Keratinocyte (primary cell): ENCODE measurements around the gene HOXD8. TPM values are rescaled to one million over a fixed set of nuclear protein-coding genes. Genes with fewer than 3 reads are reported as not detected.

Experiments used
- DNase-seq: peaks from one replicate; pipeline ENCODE4 v3.0.0-alpha.2; 2011; ENCODE audit warnings: low read depth, missing footprints, low spot score
- FAIRE-seq: peaks from 2 replicates; lab custom pipeline; 2011; peaks lifted over from hg19 to GRCh38; lab: Jason Lieb, UNC
- H2AFZ ChIP-seq: 2 replicates; pipeline ENCODE4 v1.6.0; 2012; ENCODE audit warnings: low read length, control low read depth, inconsistent platforms; ENCODE audit not compliant: control insufficient read depth
- H3K27ac ChIP-seq: 2 replicates; pipeline ENCODE4 v1.5.1; 2011; ENCODE audit warnings: low read length; ENCODE audit not compliant: control insufficient read depth, insufficient read depth
- H3K27me3 ChIP-seq: 3 replicates; pipeline ENCODE4 v1.6.0; 2011; ENCODE audit warnings: low read length; ENCODE audit not compliant: control insufficient read depth, insufficient read depth; ENCODE audit errors: extremely low read depth
- H3K36me3 ChIP-seq, 2 experiments: 2 replicates in 1 of 2; 3 replicates in 1 of 2; pipeline ENCODE4 v1.5.1; 2011; ENCODE audit warnings: low read length in 2 of 2, mild to moderate bottlenecking in 1 of 2; ENCODE audit not compliant: control insufficient read depth in 2 of 2, insufficient read depth in 2 of 2; ENCODE audit errors: extremely low read depth in 1 of 2
- H3K4me1 ChIP-seq: 3 replicates; pipeline ENCODE4 v1.5.1; 2011; ENCODE audit warnings: low read length; ENCODE audit not compliant: control insufficient read depth, insufficient read depth; ENCODE audit errors: extremely low read depth
- H3K4me2 ChIP-seq: 3 replicates; pipeline ENCODE4 v1.6.0; 2011; ENCODE audit warnings: low read depth, low read length; ENCODE audit not compliant: control insufficient read depth, insufficient read depth; ENCODE audit errors: extremely low read depth
- H3K4me3 ChIP-seq, 3 experiments: fragments of 200-600 bp in 1 of 3; sonication (generic) in 1 of 3; 2 replicates in 2 of 3; 3 replicates in 1 of 3; pipeline ENCODE4 v1.5.1; 2011 to 2016; ENCODE audit warnings: low read length in 3 of 3, mild to moderate bottlenecking in 3 of 3, control low read depth in 2 of 3, inconsistent platforms in 1 of 3, low read depth in 1 of 3, mixed read lengths in 1 of 3, mixed run types in 1 of 3, moderate library complexity in 1 of 3; ENCODE audit not compliant: control insufficient read depth in 2 of 3, insufficient read depth in 2 of 3; ENCODE audit errors: extremely low read depth in 1 of 3
- H3K79me2 ChIP-seq: 2 replicates; pipeline ENCODE4 v1.6.0; 2012; ENCODE audit warnings: low read length; ENCODE audit not compliant: control insufficient read depth, insufficient read depth
- H3K9ac ChIP-seq: 3 replicates; pipeline ENCODE4 v1.6.0; 2011; ENCODE audit warnings: low read length; ENCODE audit not compliant: control insufficient read depth, insufficient read depth; ENCODE audit errors: extremely low read depth
- H3K9me1 ChIP-seq: 3 replicates; pipeline ENCODE4 v1.6.0; 2011; ENCODE audit warnings: low read length; ENCODE audit not compliant: control insufficient read depth, insufficient read depth; ENCODE audit errors: extremely low read depth
- H3K9me3 ChIP-seq: 2 replicates; pipeline ENCODE4 v1.5.1; 2012; ENCODE audit warnings: low read depth, low read length; ENCODE audit not compliant: control insufficient read depth
- H4K20me1 ChIP-seq: 3 replicates; pipeline ENCODE4 v1.6.0; 2011; ENCODE audit warnings: low read length; ENCODE audit not compliant: control insufficient read depth, insufficient read depth; ENCODE audit errors: extremely low read depth
- EZH2 ChIP-seq: IDR thresholded peaks from one replicate; pipeline ENCODE4 v1.6.1; 2012; ENCODE audit warnings: inconsistent platforms, mild to moderate bottlenecking, low read length, moderate library complexity
- dilution Hi-C: fragments of 300-500 bp; cut with MboI; formaldehyde crosslinking; loops from one replicate; pipeline ENCODE4 v1.7.0; 2020; ENCODE audit warnings: low sequenced_read_pairs; ENCODE audit not compliant: extremely low pct_ligation_motif_present
- polyA plus RNA-seq, 5 experiments: library from polyadenylated mRNA; depleted of rRNA in 3 of 5; stranded (reverse) in 3 of 5; stranded (forward) in 1 of 5; unstranded in 1 of 5; fragments of >200 nt; gene quantifications; 1 replicate in 1 of 5; 2 replicates in 3 of 5; 3 replicates in 1 of 5; pipeline versions ENCODE4 v1.2.1 to v1.2.3, GENCODE V29; 2011 to 2012; ENCODE audit warnings: missing spikeins in 2 of 5, low read depth in 1 of 5, low replicate concordance in 1 of 5
- TF ChIP-seq, protein P1 (sequence below), 3 experiments: IDR thresholded peaks in 1 of 3; conservative IDR thresholded peaks in 1 of 3; optimal IDR thresholded peaks in 1 of 3; 2 replicates in 2 of 3; 3 replicates in 1 of 3; pipeline versions ENCODE3 to v1.5.1; 2011; ENCODE audit warnings: low read length in 3 of 3, mild to moderate bottlenecking in 3 of 3, moderate library complexity in 2 of 3, control low read depth in 1 of 3, inconsistent platforms in 1 of 3; ENCODE audit not compliant: insufficient read depth in 2 of 3; ENCODE audit errors: extremely low read depth in 1 of 3

HOXD8 gene
- polyA plus RNA-seq, 1 donor (not counting 4 experiments of a cell fraction or from before 2014, with no cell fraction given): not detected

GRCh38 chr2:176088048-176088936 lies 41.2 kb upstream of the HOXD8 start:
- Histone ChIP-seq H3K79me2 (no peaks in the 10 kb centered on the region), H3K27me3 (peaks cover 100% of the 10 kb centered on the region), H3K4me1 (no peaks in the 10 kb centered on the region), H4K20me1 (peaks cover 3% of the 10 kb centered on the region), H3K9me3 (peaks cover 2% of the 10 kb centered on the region), H3K27ac (no peak overlapping the region), H3K4me2 (no peak overlapping the region), H3K9me1 (no peaks in the 10 kb centered on the region), H3K36me3 (no peaks in the 10 kb centered on the region), H2AFZ (no peak overlapping the region), H3K9ac (no peak overlapping the region), H3K4me3 (no peak overlapping the region)
- peak; percentile 81 for TF ChIP-seq EZH2
- TF ChIP-seq, protein P1, sequence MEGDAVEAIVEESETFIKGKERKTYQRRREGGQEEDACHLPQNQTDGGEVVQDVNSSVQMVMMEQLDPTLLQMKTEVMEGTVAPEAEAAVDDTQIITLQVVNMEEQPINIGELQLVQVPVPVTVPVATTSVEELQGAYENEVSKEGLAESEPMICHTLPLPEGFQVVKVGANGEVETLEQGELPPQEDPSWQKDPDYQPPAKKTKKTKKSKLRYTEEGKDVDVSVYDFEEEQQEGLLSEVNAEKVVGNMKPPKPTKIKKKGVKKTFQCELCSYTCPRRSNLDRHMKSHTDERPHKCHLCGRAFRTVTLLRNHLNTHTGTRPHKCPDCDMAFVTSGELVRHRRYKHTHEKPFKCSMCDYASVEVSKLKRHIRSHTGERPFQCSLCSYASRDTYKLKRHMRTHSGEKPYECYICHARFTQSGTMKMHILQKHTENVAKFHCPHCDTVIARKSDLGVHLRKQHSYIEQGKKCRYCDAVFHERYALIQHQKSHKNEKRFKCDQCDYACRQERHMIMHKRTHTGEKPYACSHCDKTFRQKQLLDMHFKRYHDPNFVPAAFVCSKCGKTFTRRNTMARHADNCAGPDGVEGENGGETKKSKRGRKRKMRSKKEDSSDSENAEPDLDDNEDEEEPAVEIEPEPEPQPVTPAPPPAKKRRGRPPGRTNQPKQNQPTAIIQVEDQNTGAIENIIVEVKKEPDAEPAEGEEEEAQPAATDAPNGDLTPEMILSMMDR (optimal IDR thresholded peaks at IDR 0.05 in 1 of 3, IDR thresholded peaks at IDR 0.05 in 1 of 3, conservative IDR thresholded peaks at IDR 0.05 in 1 of 3; ENCODE audit: extremely low read depth in 1 of 3, insufficient read depth in 2 of 3, low read length in 3 of 3): peak; percentile 55 to 89 (median 75)
- DNase-seq: no peak
- FAIRE-seq: no peak
- dilution Hi-C loops: no loop called here

GRCh38 chr2:176088937-176089842 lies 40.3 kb upstream of the HOXD8 start:
- H3K4me2 ChIP-seq: no peak overlapping the region

More at GRCh38 chr2:176088937-176089842, 40.3 kb upstream of the HOXD8 start:
- Histone ChIP-seq H3K36me3 (no peaks in the 10 kb centered on the region), H3K4me1 (no peaks in the 10 kb centered on the region), H4K20me1 (peaks cover 3% of the 10 kb centered on the region), H3K27ac (no peak overlapping the region), H3K9me1 (no peaks in the 10 kb centered on the region), H2AFZ (no peak overlapping the region), H3K9me3 (peaks cover 2% of the 10 kb centered on the region), H3K79me2 (no peaks in the 10 kb centered on the region), H3K4me3 (no peak overlapping the region), H3K9ac (no peak overlapping the region), H3K27me3 (peaks cover 100% of the 10 kb centered on the region)
- dilution Hi-C loops: no loop called here
- TF ChIP-seq EZH2: no peak
- TF ChIP-seq, protein P1 (optimal IDR thresholded peaks at IDR 0.05 in 1 of 3, IDR thresholded peaks at IDR 0.05 in 1 of 3, conservative IDR thresholded peaks at IDR 0.05 in 1 of 3; ENCODE audit: extremely low read depth in 1 of 3, insufficient read depth in 2 of 3, low read length in 3 of 3): no peak
- FAIRE-seq (no peak), DNase-seq (no peak)
